Measurements from ENCODE around the gene CLSTN3.

CLSTN3 gene

GRCh38 chr12:7129872-7130691 is at the start of gene CLSTN3:
CLSTN3 (plus strand) TSS chr12:7130371; CDS start chr12:7130649, 278 bp downstream.
- DNase-seq, result peak; percentile 84

- DNase-seq, result no peak
Observed at GRCh38 chr12:7081037-7081436, 49.1 kb upstream of the CLSTN3 start.

- no peak for DNase-seq
Observed at GRCh38 chr12:7083125-7083524, 47.0 kb upstream of the CLSTN3 start.

GRCh38 chr12:7089196-7089871 is 40.8 kb upstream of the CLSTN3 start:
- DNase-seq, result no peak

GRCh38 chr12:7090222-7090998 is 39.8 kb upstream of the CLSTN3 start:
- DNase-seq, result no peak

GRCh38 chr12:7091171-7091570 is 39.0 kb upstream of the CLSTN3 start:
- no peak for DNase-seq

- no peak for DNase-seq
Observed at GRCh38 chr12:7091660-7092228, 38.4 kb upstream of the CLSTN3 start.

GRCh38 chr12:7092229-7092985 is 37.8 kb upstream of the CLSTN3 start, which contains the start of gene C1R:
C1R (minus strand) TSS chr12:7092445; CDS start chr12:7092388, 57 bp downstream.
- peak; percentile 54 for DNase-seq

GRCh38 chr12:7092986-7093460 is 37.1 kb upstream of the CLSTN3 start:
- DNase-seq, result no peak

GRCh38 chr12:7093486-7093885 is 36.7 kb upstream of the CLSTN3 start:
- DNase-seq, result no peak

- DNase-seq, result no peak
Observed at GRCh38 chr12:7093892-7094291, 36.3 kb upstream of the CLSTN3 start.

- DNase-seq, result no peak
Observed at GRCh38 chr12:7096006-7096932, 33.9 kb upstream of the CLSTN3 start.

GRCh38 chr12:7096979-7097378 is 33.2 kb upstream of the CLSTN3 start:
- DNase-seq, result no peak

- DNase-seq, result no peak
Observed at GRCh38 chr12:7099290-7099996, 30.7 kb upstream of the CLSTN3 start.

- no peak for DNase-seq
Observed at GRCh38 chr12:7100239-7100638, 29.9 kb upstream of the CLSTN3 start.

- no peak for DNase-seq
Observed at GRCh38 chr12:7101047-7101693, 29.0 kb upstream of the CLSTN3 start.

- DNase-seq, result no peak
Observed at GRCh38 chr12:7101694-7102131, 28.5 kb upstream of the CLSTN3 start.

GRCh38 chr12:7102582-7102981 is 27.6 kb upstream of the CLSTN3 start:
- no peak for DNase-seq

GRCh38 chr12:7103837-7104584 is 26.2 kb upstream of the CLSTN3 start:
- DNase-seq, result no peak
